Spleen (tissue), 11 donors: Measurements from ENCODE around the gene NFATC1. TPM values are rescaled to one million over a fixed set of nuclear protein-coding genes. Genes with fewer than 3 reads are reported as not detected.

Experiments used
- DNase-seq: peaks from one replicate; pipeline ENCODE4 v3.0.0-alpha.2; 2020
- H3K27ac ChIP-seq, 8 donors: fragments of 200-600 bp; sonication (generic) in 7 of 8; 1 replicate in 4 of 8; 2 replicates in 4 of 8; pipeline versions ENCODE4 v1.5.0 to v1.8.0; 2016 to 2021; ENCODE audit warnings: inconsistent platforms in 4 of 8, mild to moderate bottlenecking in 4 of 8, moderate library complexity in 1 of 8
- H3K27me3 ChIP-seq, 7 donors: fragments of 200-600 bp; sonication (generic) in 6 of 7; replicated peaks in 1 of 7; 1 replicate in 4 of 7; 2 replicates in 3 of 7; pipeline versions ENCODE4 v1.5.0 to v1.8.0; 2016 to 2021; ENCODE audit warnings: inconsistent platforms in 3 of 7, mild to moderate bottlenecking in 1 of 7
- H3K36me3 ChIP-seq, 6 donors: fragments of 200-600 bp; sonication (generic) in 5 of 6; 1 replicate in 4 of 6; 2 replicates in 2 of 6; pipeline versions ENCODE4 v1.5.0 to v1.8.0; 2016 to 2021; ENCODE audit warnings: inconsistent platforms in 2 of 6
- H3K4me1 ChIP-seq, 6 donors: fragments of 200-600 bp; sonication (generic) in 5 of 6; 1 replicate in 3 of 6; 2 replicates in 3 of 6; pipeline versions ENCODE4 v1.5.0 to v1.8.0; 2016 to 2021; ENCODE audit warnings: inconsistent platforms in 3 of 6
- H3K4me3 ChIP-seq, 8 donors: fragments of 200-600 bp; sonication (generic) in 7 of 8; 1 replicate in 4 of 8; 2 replicates in 4 of 8; pipeline versions ENCODE4 v1.5.0 to v1.8.0; 2016 to 2021; ENCODE audit warnings: inconsistent platforms in 4 of 8, mild to moderate bottlenecking in 4 of 8, moderate library complexity in 2 of 8
- H3K9me3 ChIP-seq, 8 donors: fragments of 200-600 bp; sonication (generic) in 7 of 8; 1 replicate in 4 of 8; 2 replicates in 4 of 8; pipeline versions ENCODE4 v1.5.0 to v1.8.0; 2016 to 2021; ENCODE audit warnings: inconsistent platforms in 4 of 8
- POLR2A ChIP-seq, 3 donors: fragments of 450-650 bp; IDR thresholded peaks; one replicate each; pipeline ENCODE4 v1.5.1; 2017; ENCODE audit warnings: antibody characterized with exemption in 3 of 3, mild to moderate bottlenecking in 1 of 3
- POLR2AphosphoS5 ChIP-seq, 3 donors: sonication (generic); formaldehyde crosslinking; IDR thresholded peaks; one replicate each; pipeline ENCODE4 v1.5.1; 2017; ENCODE audit warnings: antibody characterized with exemption in 3 of 3
- WGBS, 5 donors: extraction: QIAGEN DNeasy Blood & Tissue Kit in 3 of 5; methylation state at CpG; one replicate each; pipeline versions ENCODE4 v1.1.5 to v1.1.7; 2013 to 2018; 5-methylcytosine and 5-hydroxymethylcytosine counted together
- intact Hi-C: fragments of 100-400 bp; cut with DNase I; formaldehyde crosslinking; loops from one replicate; pipeline ENCODE4 v1.15.0; 2023; ENCODE audit warnings: low total_unique reads
- polyA plus RNA-seq, 3 donors: library from polyadenylated mRNA; stranded (reverse); fragments of 200-250 nt; gene quantifications; one replicate each; pipeline ENCODE4 v1.2.1, GENCODE V29; 2013
- total RNA-seq, 7 donors: library from RNA; depleted of rRNA in 3 of 7; stranded (reverse); fragments of >200 nt in 3 of 7; fragmentation: NEBNext Ultra II Directional in 4 of 7; extraction: Animal tissue kit (Norgen Biotek cat#: 25700) in 4 of 7; gene quantifications; one replicate each; pipeline versions ENCODE4 v1.1.0 to v1.2.1, GENCODE V29; 2016 to 2021
- TF ChIP-seq, protein P1 (sequence below), 11 experiments: fragments of 200-600 bp in 7 of 11; fragments of 450-650 bp in 4 of 11; sonication (generic) in 4 of 11; IDR thresholded peaks in 8 of 11; conservative IDR thresholded peaks in 3 of 11; 1 replicate in 7 of 11; 2 replicates in 4 of 11; pipeline versions ENCODE4 v1.4.0 to v1.8.0; 2016 to 2021; ENCODE audit warnings: antibody characterized with exemption in 11 of 11, inconsistent platforms in 4 of 11, mild to moderate bottlenecking in 1 of 11
- donor health status: healthy with polysubstance abuse.
- donor health status: DM: no; HTN: no; CAD: no; lungs with moderate emphysema.
- donor health status: DM: no; HTN: no; CAD: no.
- donor health status: Bipolar disorder and iron deficiency.
- donor health status: healthy.
- donor health status: DM: no; HTN: no; CAD: no.
- donor health status: DM: yes; HTN: yes; CAD: no.

NFATC1 gene
- total and polyA plus RNA-seq, 10 donors: 20.7 to 64.9 (median 47.4) TPM

DNA sequence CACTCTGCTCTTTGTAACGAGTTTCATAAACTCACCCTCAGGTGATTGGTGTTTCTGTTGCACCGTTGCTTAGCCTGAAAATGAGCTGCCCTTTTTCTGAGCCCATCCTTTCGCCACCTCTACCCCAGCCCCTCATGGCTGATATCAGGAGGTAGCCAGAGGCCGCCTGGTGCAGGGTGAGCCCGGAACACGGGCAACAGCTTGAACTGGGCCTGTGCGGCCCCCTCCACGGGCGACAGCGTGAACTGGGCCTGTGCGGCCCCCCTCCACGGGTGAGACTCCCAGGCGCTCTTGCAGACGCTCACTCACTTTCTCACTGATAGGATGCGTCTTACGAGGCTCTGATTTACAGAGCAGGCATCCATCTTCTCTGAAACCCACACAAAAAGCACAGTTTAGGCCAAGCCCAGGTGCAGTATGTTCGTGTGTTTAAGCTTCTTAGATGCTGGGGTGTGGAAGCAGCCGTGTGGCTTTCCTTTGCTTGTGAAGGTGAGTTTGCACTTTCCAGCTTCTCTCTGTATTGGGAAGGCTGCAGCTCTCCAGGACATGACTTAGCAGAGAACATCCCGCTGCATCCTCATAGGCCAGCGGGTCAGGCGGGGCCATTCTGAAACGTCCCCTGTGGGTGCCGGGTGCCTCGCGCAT, 83.5 kb downstream of the NFATC1 start:
- TF ChIP-seq, protein P1, sequence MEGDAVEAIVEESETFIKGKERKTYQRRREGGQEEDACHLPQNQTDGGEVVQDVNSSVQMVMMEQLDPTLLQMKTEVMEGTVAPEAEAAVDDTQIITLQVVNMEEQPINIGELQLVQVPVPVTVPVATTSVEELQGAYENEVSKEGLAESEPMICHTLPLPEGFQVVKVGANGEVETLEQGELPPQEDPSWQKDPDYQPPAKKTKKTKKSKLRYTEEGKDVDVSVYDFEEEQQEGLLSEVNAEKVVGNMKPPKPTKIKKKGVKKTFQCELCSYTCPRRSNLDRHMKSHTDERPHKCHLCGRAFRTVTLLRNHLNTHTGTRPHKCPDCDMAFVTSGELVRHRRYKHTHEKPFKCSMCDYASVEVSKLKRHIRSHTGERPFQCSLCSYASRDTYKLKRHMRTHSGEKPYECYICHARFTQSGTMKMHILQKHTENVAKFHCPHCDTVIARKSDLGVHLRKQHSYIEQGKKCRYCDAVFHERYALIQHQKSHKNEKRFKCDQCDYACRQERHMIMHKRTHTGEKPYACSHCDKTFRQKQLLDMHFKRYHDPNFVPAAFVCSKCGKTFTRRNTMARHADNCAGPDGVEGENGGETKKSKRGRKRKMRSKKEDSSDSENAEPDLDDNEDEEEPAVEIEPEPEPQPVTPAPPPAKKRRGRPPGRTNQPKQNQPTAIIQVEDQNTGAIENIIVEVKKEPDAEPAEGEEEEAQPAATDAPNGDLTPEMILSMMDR (IDR thresholded peaks at IDR 0.05 in 8 of 11, conservative IDR thresholded peaks at IDR 0.05 in 3 of 11): no peak
- TF ChIP-seq POLR2A (IDR thresholded peaks at IDR 0.05): no peak
- TF ChIP-seq POLR2AphosphoS5 (IDR thresholded peaks at IDR 0.05): no peak
- Histone ChIP-seq H3K36me3 (peaks cover 3 to 76% (median 23%) of the 10 kb centered on the region in 6 donors), H3K4me3 (no peak overlapping the region), H3K9me3 (no peaks in the 10 kb centered on the region), H3K27ac (no peak overlapping the region), H3K4me1 (no peaks in the 10 kb centered on the region), H3K27me3 (no peaks in the 10 kb centered on the region)
- peak; percentile 75 for DNase-seq
- intact Hi-C loops: no loop called here
- 85 to 93% (median 91%) methylated on average over 20 to 25 of the region's 25 CpGs for whole genome bisulfite sequencing, 5 donors

DNA sequence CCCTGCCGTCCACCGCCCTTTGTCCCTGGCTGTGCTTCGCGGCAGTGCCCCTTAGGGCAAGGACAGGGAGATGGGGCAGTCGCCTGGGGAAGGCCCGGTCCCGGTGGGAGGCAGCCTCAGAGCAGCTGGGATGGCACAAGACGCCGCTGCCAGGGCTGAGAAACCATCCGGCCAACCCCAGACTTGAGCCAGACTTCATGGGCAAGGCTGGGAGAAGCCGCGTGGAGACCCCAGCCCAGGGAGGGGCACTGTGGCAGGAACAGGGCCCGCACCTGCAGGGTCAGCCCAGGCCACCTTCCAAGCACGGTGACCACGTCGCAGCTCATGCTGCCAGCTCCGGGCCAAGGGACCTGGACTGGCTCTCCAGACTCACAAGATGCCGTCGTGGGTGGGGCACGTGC, 84.0 kb downstream of the NFATC1 start:
- intact Hi-C loops: no loop called here
- Histone ChIP-seq H3K36me3 (peaks cover 3 to 77% (median 26%) of the 10 kb centered on the region in 6 donors), H3K4me1 (no peaks in the 10 kb centered on the region), H3K4me3 (no peak overlapping the region), H3K9me3 (no peaks in the 10 kb centered on the region), H3K27ac (no peak overlapping the region), H3K27me3 (no peaks in the 10 kb centered on the region)
- WGBS, 5 donors: 91 to 96% (median 92%) methylated on average over 10 to 20 of the region's 20 CpGs
- peak; percentile 72 for DNase-seq
- TF ChIP-seq POLR2AphosphoS5 (IDR thresholded peaks at IDR 0.05): peak in 1 of 3 donors; percentile 18
- TF ChIP-seq, protein P1 (IDR thresholded peaks at IDR 0.05 in 8 of 11, conservative IDR thresholded peaks at IDR 0.05 in 3 of 11): no peak

- DNase-seq: peak; percentile 76
- 91 to 95% (median 92%) methylated on average over 18 to 41 of the region's 41 CpGs for WGBS, 5 donors
- H3K27me3 ChIP-seq: no peaks in the 10 kb centered on the region
These were observed 84.7 kb downstream of the NFATC1 start for GRCh38 chr18:79480171-79481045.

More at GRCh38 chr18:79480171-79481045, 84.7 kb downstream of the NFATC1 start:
- H3K4me3 ChIP-seq: no peak overlapping the region
- H3K27ac ChIP-seq: no peak overlapping the region
- no peaks in the 10 kb centered on the region for H3K9me3 ChIP-seq
- no peaks in the 10 kb centered on the region for H3K4me1 ChIP-seq
- H3K36me3 ChIP-seq: peaks cover 3 to 77% (median 31%) of the 10 kb centered on the region in 6 donors
- TF ChIP-seq POLR2AphosphoS5 (IDR thresholded peaks at IDR 0.05): no peak
- no peak for TF ChIP-seq POLR2A (IDR thresholded peaks at IDR 0.05)
- TF ChIP-seq, protein P1 (IDR thresholded peaks at IDR 0.05 in 8 of 11, conservative IDR thresholded peaks at IDR 0.05 in 3 of 11): no peak
- intact Hi-C loops: no loop called here
